GM21576 (cell line): ENCODE measurements around the gene SMYD2.

Source experiments
- ATAC-seq: cut with Tn5 transposase; IDR thresholded peaks from one replicate; pipeline ENCODE4 v1.9.1; 2021; ENCODE audit warnings: mild to moderate bottlenecking, moderate library complexity; ENCODE audit not compliant: unreplicated experiment

The SMYD2 gene

GRCh38 chr1:214300149-214300780, 19.3 kb downstream of the SMYD2 start:
- no peak for ATAC-seq

DNA sequence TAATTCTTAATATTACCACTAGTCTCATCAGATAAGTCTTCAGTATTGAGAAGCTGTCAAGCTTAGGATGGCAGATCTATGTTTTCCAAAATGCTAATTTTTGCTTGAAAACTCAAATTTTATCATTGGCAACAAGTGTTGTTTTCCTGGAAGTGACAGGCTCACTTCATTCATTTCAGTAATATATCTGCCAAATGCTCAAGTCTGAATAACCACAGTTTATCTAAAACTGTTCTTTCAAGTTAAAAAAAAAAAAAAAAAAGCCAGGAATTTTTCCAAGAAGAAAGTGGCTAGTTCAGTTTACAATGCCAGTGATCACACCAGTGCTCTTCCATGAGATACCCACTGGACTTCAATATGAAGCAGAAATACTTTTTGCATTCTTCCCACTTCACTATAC, 20.6 kb downstream of the SMYD2 start:
- ATAC-seq: no peak

DNA sequence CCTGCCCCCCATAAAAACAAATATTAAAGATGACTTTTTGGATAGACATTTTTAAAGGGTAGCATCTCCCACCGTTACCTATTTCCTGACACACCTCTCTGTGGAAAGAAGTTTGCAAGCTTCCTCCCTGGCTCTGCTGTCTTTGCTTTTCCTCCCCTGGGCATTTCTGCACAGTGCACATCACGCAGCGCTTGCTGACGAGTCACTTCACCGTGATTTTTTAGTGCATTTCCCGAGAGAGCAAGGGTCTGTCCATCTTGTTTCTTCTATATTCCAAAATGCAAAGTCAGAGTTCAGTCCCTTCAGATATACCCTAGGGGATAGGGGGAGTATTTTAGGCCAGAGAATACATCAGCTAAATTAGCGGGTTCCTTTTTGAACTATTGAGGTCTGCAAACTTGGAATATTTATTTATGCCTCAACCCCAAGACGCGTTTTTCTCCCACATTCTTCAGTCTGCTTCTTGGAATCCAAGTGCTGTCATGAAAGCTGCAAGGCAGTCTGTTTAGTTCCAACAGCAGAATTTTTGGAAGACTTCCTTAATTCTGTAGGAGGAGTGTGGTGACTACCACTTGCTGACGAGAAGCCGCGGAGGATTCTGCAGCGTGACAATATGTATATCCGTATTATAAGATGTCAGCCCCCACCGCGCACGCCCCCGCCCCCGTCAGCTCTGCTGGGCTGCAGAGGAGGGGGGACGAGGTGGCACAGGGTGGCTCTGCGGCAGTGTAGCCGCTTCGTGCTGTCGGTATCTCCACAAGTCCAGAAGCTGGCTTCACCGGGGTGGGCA, 22.4 kb downstream of the SMYD2 start:
- ATAC-seq: no peak

DNA sequence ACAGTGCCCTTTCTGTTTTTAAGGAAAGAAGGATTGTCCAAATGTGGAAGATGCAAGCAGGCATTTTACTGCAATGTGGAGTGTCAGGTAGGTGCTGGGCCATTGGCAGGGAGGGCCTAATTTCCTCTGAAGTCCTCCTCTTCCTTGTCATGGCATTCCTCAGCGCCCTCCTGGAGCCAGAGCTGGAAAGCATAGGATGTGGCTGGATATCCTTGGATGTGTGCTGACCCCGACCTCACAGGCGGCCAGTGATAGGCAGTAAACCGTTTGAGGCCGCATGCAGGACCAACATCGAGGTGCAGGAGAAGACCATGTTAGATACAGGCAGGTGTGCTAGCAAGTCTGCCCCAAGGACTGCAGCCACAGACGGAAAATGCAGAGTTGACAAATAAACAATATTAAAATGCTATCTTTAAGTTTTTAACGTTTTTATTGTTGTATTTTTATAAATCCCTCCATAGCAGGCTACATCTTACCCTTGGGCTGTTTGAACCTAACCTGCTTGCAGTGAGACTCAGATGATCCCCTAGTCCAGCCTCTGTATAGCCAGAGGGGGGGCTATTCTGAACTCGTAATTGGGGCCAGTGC, 24.3 kb downstream of the SMYD2 start:
- ATAC-seq: no peak

DNA sequence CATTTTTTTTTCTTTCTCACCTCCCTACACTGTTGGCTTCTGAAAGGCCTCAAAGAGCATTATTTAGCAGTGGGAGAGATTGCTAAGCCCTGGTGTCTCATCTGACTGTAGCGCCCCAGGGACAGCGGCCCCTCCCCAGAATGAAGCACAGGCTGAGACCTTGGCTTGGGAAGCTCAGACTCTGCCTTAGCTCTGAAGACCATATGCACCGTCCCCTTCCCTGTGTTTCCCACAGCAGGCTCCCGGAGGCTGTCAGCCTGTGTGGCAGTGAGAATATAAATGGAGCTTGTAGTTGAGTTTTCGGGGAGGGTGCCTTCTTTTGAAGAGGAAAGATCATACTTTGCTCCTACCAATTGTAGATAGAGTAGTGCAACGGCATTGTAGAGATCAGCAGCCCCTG, 25.3 kb downstream of the SMYD2 start:
- no peak for ATAC-seq

DNA sequence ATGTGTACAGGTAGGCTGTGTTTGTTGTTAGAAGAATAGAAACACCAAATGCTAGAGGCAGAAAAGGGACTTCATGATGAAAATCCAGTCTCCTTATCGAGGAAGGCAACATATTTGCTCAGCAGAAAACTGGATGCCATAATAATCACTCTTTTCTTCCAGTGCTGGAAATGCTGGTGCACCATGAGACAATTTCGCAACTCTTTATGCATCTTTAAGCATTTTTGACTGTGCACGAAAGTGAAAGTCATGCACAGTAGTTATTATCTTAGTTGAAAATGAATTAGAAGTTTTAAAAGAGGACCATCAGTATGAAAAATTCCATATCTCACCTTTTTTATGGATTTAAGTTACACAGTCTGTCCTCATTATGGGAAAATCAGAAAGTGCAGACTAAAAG, 29.1 kb downstream of the SMYD2 start:
- ATAC-seq: peak; percentile 50

DNA sequence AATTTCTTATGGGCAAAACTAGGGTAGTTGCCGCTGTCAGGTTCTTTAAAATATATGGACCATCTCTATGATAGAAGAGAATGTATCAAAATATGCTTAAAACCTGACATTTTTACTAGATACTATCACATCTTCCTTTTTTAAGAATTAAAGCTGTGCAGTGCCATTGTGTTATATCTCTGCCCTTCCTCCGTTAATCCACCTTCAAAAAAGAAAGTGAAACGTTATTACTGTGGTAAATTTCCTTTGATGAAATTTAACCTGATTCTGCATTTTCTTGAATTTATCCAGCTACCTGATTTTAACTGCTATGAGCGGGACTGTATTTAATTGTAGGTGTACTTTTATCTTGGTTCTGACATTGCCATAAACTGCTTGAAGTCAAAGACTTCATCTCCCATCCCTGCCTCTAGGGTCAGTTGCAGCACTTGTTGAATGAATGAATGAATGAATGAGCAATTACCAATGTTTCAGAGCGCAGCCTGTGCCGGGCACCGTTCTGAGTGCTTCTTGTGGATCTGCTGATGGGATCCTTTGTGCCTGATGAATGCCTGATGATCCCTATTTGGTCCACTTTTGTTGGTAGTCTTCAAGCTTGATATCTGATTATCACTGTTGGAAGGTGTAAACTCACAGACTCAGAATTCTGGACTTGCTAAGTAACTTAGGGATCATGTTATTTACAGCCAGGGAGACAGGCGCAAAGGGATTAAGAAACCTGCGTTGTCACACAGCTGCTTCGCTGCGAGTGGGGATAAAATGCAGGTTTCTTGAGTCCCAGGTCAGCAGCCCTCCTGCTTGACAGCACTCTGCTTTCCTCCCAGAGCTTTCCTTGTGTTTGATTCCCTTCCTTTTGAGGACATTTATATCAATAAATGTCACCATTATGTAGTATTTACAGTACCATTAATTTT, 30.1 kb downstream of the SMYD2 start:
- no peak for ATAC-seq

GRCh38 chr1:214312530-214313051, 31.6 kb downstream of the SMYD2 start:
- no peak for ATAC-seq

DNA sequence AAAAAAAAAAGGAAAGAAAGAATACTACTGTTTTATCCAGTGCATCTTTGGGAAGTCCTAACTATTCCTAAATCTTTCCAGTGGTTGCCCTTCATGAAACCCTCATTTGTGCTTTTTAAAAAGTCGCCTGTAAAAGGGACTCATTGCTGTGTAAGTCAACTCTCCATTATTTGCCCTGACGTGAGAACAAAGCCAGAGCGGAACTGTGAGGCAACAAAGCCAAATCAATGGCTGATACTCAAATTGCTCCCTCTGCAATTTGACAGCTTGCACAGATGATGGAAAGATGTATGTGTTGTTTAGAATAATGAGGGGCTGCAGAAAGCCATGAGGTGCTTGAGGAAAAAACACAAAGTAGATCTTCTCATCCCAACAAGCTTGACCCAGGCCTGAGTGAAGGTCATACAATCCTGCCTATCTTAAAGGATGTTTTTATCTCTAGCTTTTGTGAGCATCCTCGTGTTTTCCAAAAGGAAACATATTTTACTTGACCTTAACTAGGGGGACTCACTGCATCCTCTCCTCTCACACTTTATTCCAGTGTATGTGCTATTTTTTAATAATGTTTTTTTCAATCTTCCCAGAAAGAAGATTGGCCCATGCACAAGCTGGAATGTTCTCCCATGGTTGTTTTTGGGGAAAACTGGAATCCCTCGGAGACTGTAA, 33.4 kb downstream of the SMYD2 start:
- no peak for ATAC-seq

GRCh38 chr1:214316593-214316992, 35.6 kb downstream of the SMYD2 start:
- ATAC-seq: no peak

- ATAC-seq: no peak
These were observed 36.3 kb downstream of the SMYD2 start for GRCh38 chr1:214317300-214317699.

DNA sequence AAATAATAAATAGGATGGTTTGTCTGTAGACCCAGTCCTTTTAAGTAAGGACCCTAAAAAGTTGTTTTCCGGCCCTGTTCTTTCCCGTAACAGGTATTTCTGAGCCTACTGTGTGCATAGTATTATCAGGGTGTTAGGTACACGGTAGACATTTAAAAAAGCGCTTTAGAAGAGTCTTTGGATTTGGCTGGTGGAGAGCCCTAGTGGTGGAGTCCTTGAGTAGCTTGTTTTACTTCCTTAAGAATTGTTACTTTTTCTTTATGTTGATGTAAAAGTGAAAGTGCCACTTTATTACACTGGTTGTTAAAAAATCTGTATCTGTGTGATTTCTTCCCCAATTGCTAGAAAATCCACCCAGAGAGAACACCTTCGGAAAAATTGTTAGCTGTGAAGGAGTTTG, 36.8 kb downstream of the SMYD2 start:
- no peak for ATAC-seq

- ATAC-seq: no peak
These were observed 37.4 kb downstream of the SMYD2 start for GRCh38 chr1:214318356-214318755.

DNA sequence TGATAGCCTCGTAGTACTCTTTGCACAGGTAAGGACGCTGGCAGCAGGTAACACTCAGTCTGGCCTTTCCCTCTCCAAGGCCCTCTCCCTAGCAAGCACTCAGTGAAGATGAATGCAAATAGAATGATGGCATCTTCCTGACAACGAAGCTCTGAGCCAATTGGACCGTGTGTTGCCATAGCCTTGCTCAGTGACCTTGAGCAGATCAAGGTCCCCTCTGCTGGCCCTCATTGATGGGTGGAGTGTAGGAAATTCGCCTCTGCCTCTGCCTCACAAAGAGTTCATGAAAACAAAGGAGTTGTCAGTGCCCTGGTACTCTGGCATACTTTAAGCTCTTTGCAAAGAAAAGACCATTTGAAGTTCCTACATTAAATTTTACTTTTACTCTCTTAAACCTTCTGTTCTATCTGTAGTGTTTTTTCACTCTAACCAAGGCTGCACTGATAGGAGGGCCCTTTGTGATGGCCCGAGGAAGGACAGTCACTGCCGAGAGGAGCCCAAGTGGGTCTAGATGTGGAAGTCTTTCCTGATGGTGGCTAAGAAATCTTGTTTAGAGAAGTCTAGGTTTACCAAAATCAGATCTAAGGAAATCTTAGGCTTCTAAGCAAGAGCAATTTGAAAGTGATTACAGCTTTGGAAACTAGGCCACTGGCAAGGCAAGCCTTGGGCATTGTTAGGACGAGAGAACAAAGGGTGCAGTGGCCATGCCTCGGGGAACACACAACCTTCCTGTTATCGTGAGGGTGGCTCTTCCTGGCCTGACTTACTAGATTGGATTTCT, 38.2 kb downstream of the SMYD2 start:
- no peak for ATAC-seq

DNA sequence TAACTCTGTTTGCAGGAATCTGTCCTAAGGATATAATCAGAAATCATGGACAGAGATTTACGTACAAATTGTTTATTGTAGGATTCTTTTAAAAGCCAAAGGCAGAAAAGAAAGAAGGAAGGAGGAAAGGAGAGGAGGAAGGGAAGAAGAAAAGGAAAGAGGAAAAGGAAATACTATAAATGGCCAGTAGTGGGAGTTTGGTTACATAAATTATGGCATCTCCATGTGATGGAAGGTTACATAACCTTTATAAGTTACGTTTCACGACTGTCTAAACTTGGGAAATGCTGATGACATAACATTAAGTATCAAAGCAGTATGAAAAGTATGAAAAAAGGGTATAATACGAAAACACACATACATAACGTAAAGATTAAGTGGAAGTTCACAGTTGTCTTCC, 39.0 kb downstream of the SMYD2 start:
- ATAC-seq: no peak

DNA sequence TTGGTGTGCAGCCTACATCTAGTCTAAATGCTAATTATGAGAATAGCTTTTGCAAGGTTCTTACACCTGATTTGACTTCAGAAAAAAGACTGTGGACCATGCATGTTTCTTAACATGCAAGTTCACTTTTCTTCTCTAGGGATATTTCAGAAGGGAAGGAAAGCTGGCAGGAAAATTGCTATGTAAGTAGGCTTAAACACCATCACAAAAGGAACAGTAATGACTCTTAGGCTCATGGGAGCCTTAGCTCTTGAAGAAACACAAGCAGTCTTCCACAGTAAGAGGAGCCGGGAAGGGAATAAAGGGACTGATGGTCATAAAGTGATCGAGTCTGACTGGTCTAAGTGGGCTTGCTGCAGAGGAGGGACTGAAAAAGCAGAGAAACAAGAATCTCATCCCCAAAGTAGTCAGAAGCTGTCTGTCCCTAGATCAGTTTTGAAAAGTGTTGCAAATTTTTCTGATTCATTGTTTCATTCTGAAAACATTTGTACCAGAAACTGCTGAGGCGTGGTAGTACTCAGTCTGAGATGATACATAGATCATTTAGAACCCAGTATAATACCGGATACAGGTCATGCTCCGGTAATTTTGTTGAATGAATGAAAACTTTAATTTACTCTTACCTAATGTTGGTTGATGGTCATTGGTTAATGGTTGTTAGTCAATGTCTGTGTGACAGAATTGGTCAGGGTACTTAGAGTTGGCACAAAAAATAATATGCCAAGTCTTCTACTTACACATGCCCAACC, 40.9 kb downstream of the SMYD2 start:
- peak; percentile 79 for ATAC-seq

GRCh38 chr1:214324896-214325800, 44.2 kb downstream of the SMYD2 start:
- no peak for ATAC-seq

GRCh38 chr1:214326406-214326805, 45.4 kb downstream of the SMYD2 start:
- ATAC-seq: no peak
